ENCODE results near the gene RPS6KA2.

RPS6KA2 gene

GRCh38 chr6:166473886-166474571 lies 153.0 kb downstream of the RPS6KA2 start:
- in situ Hi-C loops (cut with MboI; ENCODE audit: low sequenced_read_pairs) = no loop called here

GRCh38 chr6:166472636-166473035 lies 154.4 kb downstream of the RPS6KA2 start:
- in situ Hi-C loops (cut with MboI; ENCODE audit: low sequenced_read_pairs) = no loop called here

GRCh38 chr6:166471797-166472260 lies 155.2 kb downstream of the RPS6KA2 start:
- in situ Hi-C loops (cut with MboI; ENCODE audit: low sequenced_read_pairs) = no loop called here

GRCh38 chr6:166470863-166471410 lies 156.1 kb downstream of the RPS6KA2 start:
- in situ Hi-C loops (cut with MboI; ENCODE audit: low sequenced_read_pairs) = no loop called here

GRCh38 chr6:166470029-166470862 lies 156.8 kb downstream of the RPS6KA2 start:
- in situ Hi-C loops (cut with MboI; ENCODE audit: low sequenced_read_pairs) = no loop called here

- in situ Hi-C loops (cut with MboI; ENCODE audit: low sequenced_read_pairs) = no loop called here
These were observed 157.6 kb downstream of the RPS6KA2 start for GRCh38 chr6:166469426-166469961.

GRCh38 chr6:166467436-166468000 lies 159.5 kb downstream of the RPS6KA2 start:
- in situ Hi-C loops (cut with MboI; ENCODE audit: low sequenced_read_pairs) = no loop called here

- in situ Hi-C loops (cut with MboI; ENCODE audit: low sequenced_read_pairs) = no loop called here
These were observed 160.6 kb downstream of the RPS6KA2 start for GRCh38 chr6:166466178-166467122.

GRCh38 chr6:166465671-166466087 lies 161.4 kb downstream of the RPS6KA2 start:
- in situ Hi-C loops (cut with MboI; ENCODE audit: low sequenced_read_pairs) = no loop called here

- in situ Hi-C loops (cut with MboI; ENCODE audit: low sequenced_read_pairs) = no loop called here
These were observed 162.1 kb downstream of the RPS6KA2 start for GRCh38 chr6:166465003-166465399.

GRCh38 chr6:166464068-166465002 lies 162.7 kb downstream of the RPS6KA2 start:
- in situ Hi-C loops (cut with MboI; ENCODE audit: low sequenced_read_pairs) = no loop called here

GRCh38 chr6:166463359-166464067 lies 163.5 kb downstream of the RPS6KA2 start:
- in situ Hi-C loops (cut with MboI; ENCODE audit: low sequenced_read_pairs) = no loop called here

GRCh38 chr6:166462461-166463135 lies 164.5 kb downstream of the RPS6KA2 start:
- in situ Hi-C loops (cut with MboI; ENCODE audit: low sequenced_read_pairs) = no loop called here

- in situ Hi-C loops (cut with MboI; ENCODE audit: low sequenced_read_pairs) = no loop called here
These were observed 165.1 kb downstream of the RPS6KA2 start for GRCh38 chr6:166461821-166462460.

GRCh38 chr6:166460473-166461437 lies 166.3 kb downstream of the RPS6KA2 start:
- in situ Hi-C loops (cut with MboI; ENCODE audit: low sequenced_read_pairs) = no loop called here

GRCh38 chr6:166459906-166460305 lies 167.1 kb downstream of the RPS6KA2 start:
- in situ Hi-C loops (cut with MboI; ENCODE audit: low sequenced_read_pairs) = no loop called here
